ENCODE results near the gene PTPRC. TPM values are rescaled to one million over a fixed set of nuclear protein-coding genes. Genes with fewer than 3 reads are reported as not detected.

Gene PTPRC
- total RNA-seq: 490 TPM
- 130 TPM for polyA plus RNA-seq
- long read RNA-seq, donor 1, full-length matches to known transcripts: 2 of 7 reads
- long read RNA-seq, donor 1, partial matches to known transcripts: 5 of 7 reads
- long read RNA-seq, donor 1, other reads (novel, unspliced or antisense): 0 of 7 reads
- long read RNA-seq, donor 2, full-length matches to known transcripts: 57 of 325 reads
- long read RNA-seq, donor 2, partial matches to known transcripts: 243 of 325 reads
- long read RNA-seq, donor 2, other reads (novel, unspliced or antisense): 25 of 325 reads
- long read RNA-seq, donor 3, full-length matches to known transcripts: 33 of 234 reads
- long read RNA-seq, donor 3, partial matches to known transcripts: 182 of 234 reads
- long read RNA-seq, donor 3, other reads (novel, unspliced or antisense): 19 of 234 reads
- long read RNA-seq, donor 4, full-length matches to known transcripts: 9 of 107 reads
- long read RNA-seq, donor 4, partial matches to known transcripts: 98 of 107 reads
- long read RNA-seq, donor 4, other reads (novel, unspliced or antisense): 0 of 107 reads
- long read RNA-seq, donor 5, full-length matches to known transcripts: 29 of 315 reads
- long read RNA-seq, donor 5, partial matches to known transcripts: 278 of 315 reads
- long read RNA-seq, donor 5, other reads (novel, unspliced or antisense): 8 of 315 reads
- long read RNA-seq, donor 6, full-length matches to known transcripts: 23 of 81 reads
- long read RNA-seq, donor 6, partial matches to known transcripts: 51 of 81 reads
- long read RNA-seq, donor 6, other reads (novel, unspliced or antisense): 7 of 81 reads
- long read RNA-seq, donor 7, full-length matches to known transcripts: 36 of 168 reads
- long read RNA-seq, donor 7, partial matches to known transcripts: 114 of 168 reads
- long read RNA-seq, donor 7, other reads (novel, unspliced or antisense): 18 of 168 reads
- long read RNA-seq, donor 8, full-length matches to known transcripts: 6 of 51 reads
- long read RNA-seq, donor 8, partial matches to known transcripts: 45 of 51 reads
- long read RNA-seq, donor 8, other reads (novel, unspliced or antisense): 0 of 51 reads
- long read RNA-seq, donor 9, full-length matches to known transcripts: 21 of 166 reads
- long read RNA-seq, donor 9, partial matches to known transcripts: 128 of 166 reads
- long read RNA-seq, donor 9, other reads (novel, unspliced or antisense): 17 of 166 reads
- long read RNA-seq, donor 10, full-length matches to known transcripts: 13 of 224 reads
- long read RNA-seq, donor 10, partial matches to known transcripts: 211 of 224 reads
- long read RNA-seq, donor 10, other reads (novel, unspliced or antisense): 0 of 224 reads

- Histone ChIP-seq H3K27ac (ENCODE audit: low read depth in 1 of 2, low read length in 1 of 2) (peak within 1 kb of the TSS; percentile 75 to 93), H3K4me3 (ENCODE audit: low read length in 2 of 2) (peak within 1 kb of the TSS; percentile 53 to 90), H3K4me1 (ENCODE audit: control insufficient read depth in 2 of 2, insufficient read depth in 2 of 2, low read length in 2 of 2) (peaks cover 8 to 10% of the 10 kb centered on the region in 2 donors), H3K36me3 (ENCODE audit: control insufficient read depth in 2 of 2, insufficient read depth in 2 of 2, low read length in 1 of 2) (peaks cover 0 to 7% of the 10 kb centered on the region in 2 donors), H3K9me3 (ENCODE audit: control insufficient read depth in 2 of 2, insufficient read depth in 1 of 2, low read length in 1 of 2) (no peaks in the 10 kb centered on the region), H3K27me3 (ENCODE audit: control insufficient read depth in 2 of 2, insufficient read depth in 1 of 2, low read length in 1 of 2) (no peaks in the 10 kb centered on the region)
- DNase-seq (ENCODE audit: low read depth in 6 of 9, low spot score in 9 of 9): peak in 6 of 9 donors; percentile 61 to 91 (median 71)
- 3% methylated on average over 6 of the region's 6 CpGs for WGBS
Measured at GRCh38 chr1:198638894-198639635, at the start of gene PTPRC. TSS of gene PTPRC (plus strand) at chr1:198639040. CDS start at chr1:198639269, 229 bp downstream.

- H3K4me1 ChIP-seq (ENCODE audit: control insufficient read depth in 2 of 2, insufficient read depth in 2 of 2, low read length in 2 of 2): no peaks in the 10 kb centered on the region
- no peaks in the 10 kb centered on the region for H3K36me3 ChIP-seq (ENCODE audit: control insufficient read depth in 2 of 2, insufficient read depth in 2 of 2, low read length in 1 of 2)
- H3K27me3 ChIP-seq (ENCODE audit: control insufficient read depth in 2 of 2, insufficient read depth in 1 of 2, low read length in 1 of 2): no peaks in the 10 kb centered on the region
- no peak overlapping the region for H3K27ac ChIP-seq (ENCODE audit: low read depth in 1 of 2, low read length in 1 of 2)
- DNase-seq (ENCODE audit: low read depth in 6 of 9, low spot score in 9 of 9): no peak
- H3K9me3 ChIP-seq (ENCODE audit: control insufficient read depth in 2 of 2, insufficient read depth in 1 of 2, low read length in 1 of 2): no peaks in the 10 kb centered on the region
- H3K4me3 ChIP-seq (ENCODE audit: low read length in 2 of 2): no peak overlapping the region
Measured at GRCh38 chr1:198590454-198590853, 48.4 kb upstream of the PTPRC start.

- Histone ChIP-seq H3K9me3 (ENCODE audit: control insufficient read depth in 2 of 2, insufficient read depth in 1 of 2, low read length in 1 of 2) (peaks cover 0 to 1% of the 10 kb centered on the region in 2 donors), H3K27ac (ENCODE audit: low read depth in 1 of 2, low read length in 1 of 2) (no peak overlapping the region), H3K36me3 (ENCODE audit: control insufficient read depth in 2 of 2, insufficient read depth in 2 of 2, low read length in 1 of 2) (no peaks in the 10 kb centered on the region), H3K27me3 (ENCODE audit: control insufficient read depth in 2 of 2, insufficient read depth in 1 of 2, low read length in 1 of 2) (no peaks in the 10 kb centered on the region), H3K4me3 (ENCODE audit: low read length in 2 of 2) (no peak overlapping the region), H3K4me1 (ENCODE audit: control insufficient read depth in 2 of 2, insufficient read depth in 2 of 2, low read length in 2 of 2) (peaks cover 6 to 18% of the 10 kb centered on the region in 2 donors)
- DNase-seq (ENCODE audit: low read depth in 6 of 9, low spot score in 9 of 9): no peak
- WGBS: 93% methylated on average over 2 of the region's 2 CpGs
Measured at GRCh38 chr1:198595765-198596164, 43.1 kb upstream of the PTPRC start.

DNA sequence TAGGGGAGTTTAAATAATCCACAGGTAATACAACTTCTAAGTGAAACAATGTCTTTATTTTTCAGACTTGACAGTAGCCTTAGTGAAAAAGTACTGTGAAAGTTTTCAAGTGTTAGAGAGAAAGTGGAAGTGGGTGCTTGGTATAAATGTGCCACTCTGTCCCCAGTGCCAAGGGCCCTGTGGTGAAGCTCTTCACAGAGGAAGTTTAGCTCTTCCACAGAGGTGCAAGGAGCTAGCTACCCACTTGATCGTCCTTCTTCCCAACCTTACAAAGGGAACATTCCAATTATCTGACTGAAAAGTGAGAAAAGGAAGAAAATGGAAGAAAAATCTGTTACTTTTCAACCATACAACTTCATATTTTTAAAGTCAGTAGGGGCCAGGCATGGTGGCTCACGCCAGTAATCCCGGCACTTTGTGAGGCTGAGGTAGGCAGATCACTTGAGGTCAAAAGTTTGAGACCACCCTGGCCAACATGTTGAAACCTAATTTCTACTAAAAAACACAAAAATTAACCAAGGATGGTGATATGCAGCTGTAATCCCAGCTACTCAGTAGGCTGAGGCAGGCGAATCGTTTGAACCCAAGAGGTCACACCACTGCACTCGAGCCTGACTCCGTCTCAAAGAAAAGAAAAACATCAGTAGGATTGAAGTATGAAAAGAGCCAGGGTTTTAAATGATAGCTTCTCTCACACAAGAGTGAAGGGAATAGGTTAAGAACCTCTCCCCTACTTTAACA lies 41.0 kb upstream of the PTPRC start:
- Histone ChIP-seq H3K4me3 (ENCODE audit: low read length in 2 of 2) (no peak overlapping the region), H3K4me1 (ENCODE audit: control insufficient read depth in 2 of 2, insufficient read depth in 2 of 2, low read length in 2 of 2) (peaks cover 6 to 24% of the 10 kb centered on the region in 2 donors), H3K9me3 (ENCODE audit: control insufficient read depth in 2 of 2, insufficient read depth in 1 of 2, low read length in 1 of 2) (peaks cover 0 to 3% of the 10 kb centered on the region in 2 donors), H3K27ac (ENCODE audit: low read depth in 1 of 2, low read length in 1 of 2) (peak overlapping the region in 1 of 2 donors; percentile 79), H3K36me3 (ENCODE audit: control insufficient read depth in 2 of 2, insufficient read depth in 2 of 2, low read length in 1 of 2) (no peaks in the 10 kb centered on the region), H3K27me3 (ENCODE audit: control insufficient read depth in 2 of 2, insufficient read depth in 1 of 2, low read length in 1 of 2) (no peaks in the 10 kb centered on the region)
- WGBS: 89% methylated on average over 7 of the region's 7 CpGs
- DNase-seq (ENCODE audit: low read depth in 6 of 9, low spot score in 9 of 9): peak in 1 of 9 donors; percentile 42

- no peaks in the 10 kb centered on the region for H3K36me3 ChIP-seq (ENCODE audit: control insufficient read depth in 2 of 2, insufficient read depth in 2 of 2, low read length in 1 of 2)
- DNase-seq (ENCODE audit: low read depth in 6 of 9, low spot score in 9 of 9): peak in 2 of 9 donors; percentile 54 to 68
- no peak overlapping the region for H3K4me3 ChIP-seq (ENCODE audit: low read length in 2 of 2)
- peaks cover 0 to 3% of the 10 kb centered on the region in 2 donors for H3K9me3 ChIP-seq (ENCODE audit: control insufficient read depth in 2 of 2, insufficient read depth in 1 of 2, low read length in 1 of 2)
- peak overlapping the region; percentile 63 to 92 for H3K27ac ChIP-seq (ENCODE audit: low read depth in 1 of 2, low read length in 1 of 2)
- H3K27me3 ChIP-seq (ENCODE audit: control insufficient read depth in 2 of 2, insufficient read depth in 1 of 2, low read length in 1 of 2): no peaks in the 10 kb centered on the region
- peaks cover 6 to 24% of the 10 kb centered on the region in 2 donors for H3K4me1 ChIP-seq (ENCODE audit: control insufficient read depth in 2 of 2, insufficient read depth in 2 of 2, low read length in 2 of 2)
- 92% methylated on average over 6 of the region's 6 CpGs for WGBS
Measured at GRCh38 chr1:198598796-198599321, 40.0 kb upstream of the PTPRC start.

GRCh38 chr1:198599749-198600148 lies 39.1 kb upstream of the PTPRC start:
- WGBS: 94% methylated on average over 2 of the region's 2 CpGs
- H3K27me3 ChIP-seq (ENCODE audit: control insufficient read depth in 2 of 2, insufficient read depth in 1 of 2, low read length in 1 of 2): no peaks in the 10 kb centered on the region
- H3K27ac ChIP-seq (ENCODE audit: low read depth in 1 of 2, low read length in 1 of 2): peak overlapping the region in 1 of 2 donors; percentile 54
- H3K36me3 ChIP-seq (ENCODE audit: control insufficient read depth in 2 of 2, insufficient read depth in 2 of 2, low read length in 1 of 2): no peaks in the 10 kb centered on the region
- peaks cover 0 to 3% of the 10 kb centered on the region in 2 donors for H3K9me3 ChIP-seq (ENCODE audit: control insufficient read depth in 2 of 2, insufficient read depth in 1 of 2, low read length in 1 of 2)
- no peak overlapping the region for H3K4me3 ChIP-seq (ENCODE audit: low read length in 2 of 2)
- peaks cover 6 to 24% of the 10 kb centered on the region in 2 donors for H3K4me1 ChIP-seq (ENCODE audit: control insufficient read depth in 2 of 2, insufficient read depth in 2 of 2, low read length in 2 of 2)
- DNase-seq (ENCODE audit: low read depth in 6 of 9, low spot score in 9 of 9): no peak

DNA sequence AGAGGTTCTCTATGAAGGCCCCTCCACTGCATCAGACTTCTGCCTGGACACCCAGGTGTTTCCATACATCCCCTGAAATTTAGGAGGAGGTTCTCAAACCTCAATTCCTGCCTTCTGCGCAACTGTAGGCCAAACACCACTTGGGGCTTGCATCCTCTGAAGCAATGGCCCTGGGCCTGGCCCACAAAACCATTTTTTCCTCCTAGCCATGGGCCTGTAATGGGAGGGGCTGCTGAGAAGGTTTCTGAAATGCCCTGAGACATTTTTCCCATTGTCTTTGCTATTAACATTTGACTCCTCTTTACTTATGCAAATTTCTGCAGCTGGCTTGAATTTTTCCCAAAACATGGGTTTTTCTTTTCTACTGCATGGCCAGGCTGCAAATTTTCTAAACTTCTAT lies 37.9 kb upstream of the PTPRC start:
- Histone ChIP-seq H3K4me3 (ENCODE audit: low read length in 2 of 2) (no peak overlapping the region), H3K4me1 (ENCODE audit: control insufficient read depth in 2 of 2, insufficient read depth in 2 of 2, low read length in 2 of 2) (peaks cover 8 to 30% of the 10 kb centered on the region in 2 donors), H3K27ac (ENCODE audit: low read depth in 1 of 2, low read length in 1 of 2) (no peak overlapping the region), H3K27me3 (ENCODE audit: control insufficient read depth in 2 of 2, insufficient read depth in 1 of 2, low read length in 1 of 2) (no peaks in the 10 kb centered on the region), H3K9me3 (ENCODE audit: control insufficient read depth in 2 of 2, insufficient read depth in 1 of 2, low read length in 1 of 2) (peaks cover 0 to 3% of the 10 kb centered on the region in 2 donors), H3K36me3 (ENCODE audit: control insufficient read depth in 2 of 2, insufficient read depth in 2 of 2, low read length in 1 of 2) (no peaks in the 10 kb centered on the region)
- no peak for DNase-seq (ENCODE audit: low read depth in 6 of 9, low spot score in 9 of 9)
- WGBS: 98% methylated on average over 1 of the region's 1 CpG
